Muscle layer of colon (tissue), 2 donors: ENCODE measurements around the gene PEX14.

Source experiments
- H3K27ac ChIP-seq: one replicate; pipeline ENCODE4 v1.7.0; 2013; ENCODE audit warnings: low read depth, mild to moderate bottlenecking, low read length, moderate library complexity
- H3K27me3 ChIP-seq, 2 donors: one replicate each; pipeline ENCODE4 v1.7.0; 2013; ENCODE audit warnings: low read length in 2 of 2, mild to moderate bottlenecking in 2 of 2; ENCODE audit not compliant: insufficient read depth in 2 of 2, control insufficient read depth in 1 of 2
- H3K36me3 ChIP-seq: one replicate; pipeline ENCODE4 v1.7.0; 2013; ENCODE audit warnings: mild to moderate bottlenecking, low read length; ENCODE audit not compliant: insufficient read depth
- H3K4me1 ChIP-seq: one replicate; pipeline ENCODE4 v1.7.0; 2013; ENCODE audit warnings: mild to moderate bottlenecking, low read length; ENCODE audit not compliant: insufficient read depth
- H3K4me3 ChIP-seq, 2 donors: one replicate each; pipeline ENCODE4 v1.7.0; 2013; ENCODE audit warnings: low read length in 2 of 2, low read depth in 1 of 2, mild to moderate bottlenecking in 1 of 2, moderate library complexity in 1 of 2
- H3K9ac ChIP-seq: one replicate; pipeline ENCODE4 v1.7.0; 2013; ENCODE audit warnings: low read length
- H3K9me3 ChIP-seq: one replicate; pipeline ENCODE4 v1.7.0; 2013; ENCODE audit warnings: mild to moderate bottlenecking, low read length
- donor health status: abdominal sarcoma.
- donor health status: Adenocarcinoma of cecum.

Gene PEX14

DNA sequence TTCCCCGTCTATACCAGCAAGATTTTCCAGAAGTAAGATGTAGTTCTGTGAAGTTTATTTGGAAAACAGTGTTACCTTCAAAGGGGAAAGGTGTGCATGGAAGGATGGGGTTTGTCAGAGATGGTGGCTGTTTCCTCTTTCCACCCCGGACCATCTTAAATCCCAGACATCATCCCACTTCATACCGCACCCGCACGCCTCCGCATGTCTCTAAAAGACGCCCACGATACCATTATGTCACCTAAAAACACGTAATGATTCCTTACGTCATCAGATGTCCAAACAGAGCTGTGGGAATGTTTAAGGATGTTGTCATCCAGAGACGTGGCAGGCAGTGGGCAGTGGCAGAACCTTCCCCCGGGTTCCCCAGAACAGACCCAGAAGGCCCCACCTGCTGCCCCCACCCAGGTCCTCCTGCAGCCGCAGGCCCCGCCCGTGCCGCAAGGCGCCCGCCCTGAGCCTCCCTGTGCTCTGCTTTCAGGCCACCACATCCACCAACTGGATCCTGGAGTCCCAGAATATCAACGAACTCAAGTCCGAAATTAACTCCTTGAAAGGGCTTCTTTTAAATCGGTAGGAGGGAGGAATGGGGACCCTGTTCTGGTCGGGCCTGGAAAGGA, 152.2 kb downstream of the PEX14 start:
- Histone ChIP-seq H3K27me3 (no peaks in the 10 kb centered on the region), H3K9ac (no peak overlapping the region), H3K4me1 (peaks cover 21% of the 10 kb centered on the region), H3K27ac (no peak overlapping the region), H3K9me3 (no peaks in the 10 kb centered on the region), H3K4me3 (no peak overlapping the region), H3K36me3 (no peaks in the 10 kb centered on the region)

DNA sequence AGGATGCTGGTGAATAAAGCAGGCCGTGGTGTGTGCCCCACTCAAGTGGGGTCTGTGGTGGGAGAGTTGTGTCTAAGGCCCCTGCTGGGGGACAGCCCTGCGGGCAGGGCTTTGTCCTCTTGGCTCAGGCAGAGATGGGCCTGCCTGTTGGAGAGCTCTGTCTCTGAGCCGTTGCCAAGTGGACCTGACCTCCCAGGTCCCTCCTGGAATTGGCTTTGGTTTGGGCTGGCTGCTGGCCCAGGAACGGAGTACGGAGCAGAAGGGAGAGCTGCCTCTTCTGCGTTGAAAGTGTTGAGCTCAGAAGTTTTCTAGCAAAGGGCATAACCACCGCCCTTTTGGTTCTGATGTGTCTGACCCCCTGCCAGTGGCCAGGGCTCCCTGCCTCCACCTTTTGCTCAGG, 153.9 kb downstream of the PEX14 start:
- Histone ChIP-seq H3K9ac (no peak overlapping the region), H3K4me1 (peaks cover 21% of the 10 kb centered on the region), H3K27me3 (no peaks in the 10 kb centered on the region), H3K27ac (peak overlapping the region; percentile 57), H3K36me3 (no peaks in the 10 kb centered on the region), H3K9me3 (no peaks in the 10 kb centered on the region), H3K4me3 (no peak overlapping the region)

GRCh38 chr1:10629091-10629815, 154.5 kb downstream of the PEX14 start:
- H3K4me3 ChIP-seq, result no peak overlapping the region
- no peaks in the 10 kb centered on the region for H3K27me3 ChIP-seq
- no peaks in the 10 kb centered on the region for H3K36me3 ChIP-seq
- H3K9me3 ChIP-seq, result no peaks in the 10 kb centered on the region
- H3K4me1 ChIP-seq, result peaks cover 21% of the 10 kb centered on the region
- H3K27ac ChIP-seq, result peak overlapping the region; percentile 57
- H3K9ac ChIP-seq, result no peak overlapping the region

DNA sequence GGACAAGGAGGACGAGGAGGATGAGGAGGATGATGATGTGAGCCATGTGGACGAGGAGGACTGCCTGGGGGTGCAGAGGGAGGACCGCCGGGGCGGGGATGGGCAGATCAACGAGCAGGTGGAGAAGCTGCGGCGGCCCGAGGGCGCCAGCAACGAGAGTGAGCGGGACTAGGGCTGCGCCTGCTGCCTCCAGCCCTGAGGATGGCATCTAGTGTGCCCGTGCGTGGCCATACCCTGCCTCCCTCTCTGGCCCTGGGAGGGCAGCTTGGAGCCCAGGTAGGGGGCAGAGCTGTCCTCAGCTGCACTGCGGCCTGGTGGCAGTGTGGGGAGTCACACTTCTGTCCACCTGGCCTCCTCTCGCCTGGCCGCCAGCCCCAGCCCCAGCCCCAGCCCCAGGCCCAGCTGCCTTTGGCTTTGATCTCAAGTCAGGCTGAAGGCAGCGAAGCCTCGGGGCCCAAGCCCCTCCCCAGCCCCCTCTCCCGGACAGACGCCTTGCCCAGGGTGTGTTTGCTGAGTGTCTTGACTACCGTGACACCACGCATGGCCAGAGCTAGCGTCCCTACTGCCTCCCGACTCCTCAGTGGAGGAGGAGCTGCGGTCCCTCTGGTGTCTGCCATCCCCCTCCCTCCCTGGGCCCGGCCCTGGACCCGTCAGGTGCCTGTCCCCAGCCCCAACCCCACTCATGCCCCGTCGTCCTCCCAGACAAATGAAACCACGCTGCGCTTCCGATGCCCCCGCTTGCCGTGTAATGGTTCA, 155.2 kb downstream of the PEX14 start:
- no peak overlapping the region for H3K27ac ChIP-seq
- no peaks in the 10 kb centered on the region for H3K27me3 ChIP-seq
- H3K36me3 ChIP-seq, result no peaks in the 10 kb centered on the region
- peaks cover 27% of the 10 kb centered on the region for H3K4me1 ChIP-seq
- no peaks in the 10 kb centered on the region for H3K9me3 ChIP-seq
- no peak overlapping the region for H3K9ac ChIP-seq
- no peak overlapping the region for H3K4me3 ChIP-seq

DNA sequence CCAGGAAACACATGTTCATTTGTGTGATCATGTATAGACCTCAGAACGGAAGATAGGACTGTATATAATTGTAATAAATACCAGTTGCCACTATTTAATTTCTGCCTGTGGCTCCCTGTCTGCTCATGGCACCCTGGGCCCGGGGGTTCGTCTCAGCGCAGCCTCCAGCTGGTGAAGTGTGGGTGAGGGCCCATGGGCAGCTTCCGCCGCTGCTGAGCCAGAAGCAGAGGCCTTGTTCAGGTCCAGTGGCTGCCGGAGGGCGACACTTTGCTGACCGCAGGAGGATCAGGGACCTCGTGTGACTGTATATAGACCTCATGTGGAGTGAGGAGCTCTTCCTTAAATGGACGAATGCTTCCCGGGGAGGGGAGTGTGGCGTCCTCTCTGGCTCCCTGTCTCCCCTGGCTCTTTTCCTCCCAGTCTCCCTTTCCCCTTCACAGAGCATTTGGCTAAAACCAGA, 155.9 kb downstream of the PEX14 start:
- no peak overlapping the region for H3K9ac ChIP-seq
- no peaks in the 10 kb centered on the region for H3K9me3 ChIP-seq
- H3K36me3 ChIP-seq, result no peaks in the 10 kb centered on the region
- H3K27ac ChIP-seq, result no peak overlapping the region
- no peaks in the 10 kb centered on the region for H3K27me3 ChIP-seq
- peaks cover 34% of the 10 kb centered on the region for H3K4me1 ChIP-seq
- H3K4me3 ChIP-seq, result no peak overlapping the region

DNA sequence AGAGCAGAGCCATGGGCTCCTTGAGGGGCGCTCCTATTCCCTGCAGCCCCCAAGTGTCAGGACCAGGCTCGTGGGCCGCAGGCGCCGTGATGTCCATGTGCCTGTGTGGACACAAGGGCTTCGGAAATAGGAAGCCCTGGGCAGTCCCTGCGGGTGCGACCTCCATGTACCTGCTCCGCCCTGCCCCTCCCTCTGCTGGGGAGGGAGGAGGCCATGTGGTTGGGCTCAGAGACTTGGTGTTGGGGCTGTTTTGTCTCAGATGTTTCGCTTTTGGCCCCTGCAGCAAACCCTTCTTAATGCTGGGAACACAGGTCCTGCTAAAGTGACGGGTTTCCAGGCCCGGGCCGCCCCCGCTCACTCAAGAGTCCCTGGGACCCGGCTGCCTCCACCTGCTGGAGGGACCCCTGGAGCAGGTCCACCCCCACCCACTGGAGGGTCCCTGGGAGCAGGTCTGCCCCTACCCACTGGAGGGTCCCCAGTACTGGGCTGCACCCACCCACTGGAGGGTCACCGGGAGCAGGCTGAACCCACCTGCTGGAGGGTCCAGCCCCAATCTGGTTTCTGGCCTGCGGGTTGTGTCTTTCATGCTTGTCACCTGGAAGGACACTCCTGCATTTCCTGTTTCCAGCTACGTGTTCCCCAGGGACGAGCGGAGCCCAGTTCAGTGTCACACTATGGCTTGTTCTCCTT, 156.5 kb downstream of the PEX14 start:
- no peaks in the 10 kb centered on the region for H3K36me3 ChIP-seq
- no peak overlapping the region for H3K4me3 ChIP-seq
- H3K27me3 ChIP-seq, result no peaks in the 10 kb centered on the region
- no peak overlapping the region for H3K9ac ChIP-seq
- peak overlapping the region; percentile 27 for H3K27ac ChIP-seq
- H3K4me1 ChIP-seq, result peaks cover 39% of the 10 kb centered on the region
- no peaks in the 10 kb centered on the region for H3K9me3 ChIP-seq

- Histone ChIP-seq H3K4me3 (no peak overlapping the region), H3K4me1 (peaks cover 40% of the 10 kb centered on the region), H3K9me3 (no peaks in the 10 kb centered on the region), H3K36me3 (no peaks in the 10 kb centered on the region), H3K27me3 (no peaks in the 10 kb centered on the region), H3K9ac (no peak overlapping the region), H3K27ac (no peak overlapping the region)
Measured at GRCh38 chr1:10631811-10632593, 157.3 kb downstream of the PEX14 start.

DNA sequence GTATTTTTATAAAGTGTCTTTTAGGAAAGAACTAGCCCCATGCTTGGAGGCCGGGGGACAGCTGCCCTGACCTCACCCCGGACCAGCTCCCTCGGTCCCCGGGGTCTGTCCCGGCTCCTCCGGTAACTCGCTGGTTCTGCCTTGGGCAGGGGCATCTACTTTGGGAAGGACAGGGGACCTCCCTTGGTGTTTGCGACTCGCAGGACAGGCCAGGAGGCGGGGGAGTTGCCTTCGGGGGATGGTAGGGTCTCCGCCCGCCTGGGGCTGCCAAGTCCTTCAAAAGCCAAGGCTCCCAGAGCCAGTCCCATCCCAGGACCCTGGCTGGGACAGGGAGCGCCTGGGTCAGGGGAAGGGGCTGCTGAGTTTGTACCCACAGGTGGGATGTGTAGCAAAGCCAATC, 157.9 kb downstream of the PEX14 start:
- H3K27me3 ChIP-seq, result no peaks in the 10 kb centered on the region
- no peaks in the 10 kb centered on the region for H3K9me3 ChIP-seq
- H3K4me1 ChIP-seq, result peaks cover 47% of the 10 kb centered on the region
- H3K9ac ChIP-seq, result no peak overlapping the region
- H3K27ac ChIP-seq, result no peak overlapping the region
- H3K36me3 ChIP-seq, result no peaks in the 10 kb centered on the region
- H3K4me3 ChIP-seq, result no peak overlapping the region

GRCh38 chr1:10633416-10633815, 158.7 kb downstream of the PEX14 start:
- Histone ChIP-seq H3K9ac (no peak overlapping the region), H3K9me3 (no peaks in the 10 kb centered on the region), H3K4me3 (no peak overlapping the region), H3K4me1 (peaks cover 50% of the 10 kb centered on the region), H3K27me3 (no peaks in the 10 kb centered on the region), H3K36me3 (no peaks in the 10 kb centered on the region), H3K27ac (no peak overlapping the region)

- Histone ChIP-seq H3K9me3 (no peaks in the 10 kb centered on the region), H3K9ac (no peak overlapping the region), H3K36me3 (no peaks in the 10 kb centered on the region), H3K4me3 (no peak overlapping the region), H3K27ac (peak overlapping the region; percentile 58), H3K27me3 (no peaks in the 10 kb centered on the region), H3K4me1 (peaks cover 44% of the 10 kb centered on the region)
Measured at GRCh38 chr1:10634075-10634427, 159.3 kb downstream of the PEX14 start.
